ENCODE data around the gene SEC16B.

The SEC16B gene

DNA sequence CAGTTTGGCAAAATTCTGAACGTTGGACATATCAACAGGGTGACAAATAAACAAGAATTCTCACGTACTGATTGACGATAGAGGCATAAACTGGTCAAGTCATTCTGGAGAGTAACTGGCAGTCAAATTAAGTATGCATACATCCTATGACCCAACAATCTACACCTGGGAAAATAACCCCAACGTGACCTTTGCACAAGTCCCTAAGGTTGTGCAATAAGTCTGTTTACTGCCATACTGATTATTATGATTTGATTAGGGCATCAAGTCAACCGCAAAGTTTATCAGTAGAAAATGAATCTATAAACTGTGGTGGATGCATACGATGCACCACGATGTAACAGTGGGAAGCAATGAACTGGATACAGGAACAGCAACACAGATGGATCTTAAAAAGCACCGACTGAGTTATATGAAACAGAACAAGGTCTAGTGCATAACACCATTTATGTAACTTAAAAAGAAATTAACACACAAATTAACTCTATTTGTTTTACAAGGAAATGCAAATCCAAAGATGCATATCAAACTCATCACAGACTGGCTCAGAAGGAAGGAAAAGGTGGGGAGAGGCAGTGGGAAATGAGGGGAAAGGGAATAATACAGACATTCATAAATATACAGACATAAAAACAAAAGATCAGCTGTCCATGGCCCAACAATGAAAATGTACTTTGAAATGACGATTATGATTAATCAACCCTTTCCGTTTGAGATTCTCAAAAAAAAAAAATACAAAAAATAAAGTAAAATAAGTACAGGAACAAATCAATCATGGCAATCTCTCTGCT, 41.0 kb upstream of the SEC16B start:
- no peak for DNase-seq (ENCODE audit: low spot score)
- in situ Hi-C loops (cut with MboI; ENCODE audit: low pct_unique_long_range_greater_than_20kb, low sequenced_read_pairs, unreplicated experiment), result no loop called here
- TF ChIP-seq CTCF (IDR thresholded peaks at IDR 0.05; ENCODE audit: extremely low read depth, insufficient read depth, missing control alignments), result no peak

- DNase-seq (ENCODE audit: low spot score), result no peak
- TF ChIP-seq CTCF (IDR thresholded peaks at IDR 0.05; ENCODE audit: extremely low read depth, insufficient read depth, missing control alignments), result no peak
- in situ Hi-C loops (cut with MboI; ENCODE audit: low pct_unique_long_range_greater_than_20kb, low sequenced_read_pairs, unreplicated experiment), result no loop called here
Measured at GRCh38 chr1:178006043-178006442, 36.2 kb upstream of the SEC16B start.

DNA sequence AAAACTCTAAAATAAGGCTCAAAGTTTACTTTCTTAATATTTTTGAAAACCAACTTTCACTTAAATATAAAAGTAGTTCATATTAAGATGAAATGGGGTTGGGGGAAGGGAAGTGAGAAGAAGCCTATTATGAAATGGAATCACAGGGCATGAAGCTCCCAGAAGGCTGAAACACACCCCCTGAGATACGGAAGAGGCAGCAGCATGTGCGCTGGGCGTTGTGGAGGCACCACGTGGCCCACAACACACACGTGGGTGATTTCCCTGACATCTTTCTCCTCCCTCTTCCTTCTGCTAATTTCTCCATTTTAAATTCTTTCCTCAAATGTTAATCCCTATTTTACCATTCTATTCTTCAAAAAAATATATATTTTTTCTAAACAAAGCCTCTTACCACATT, 35.6 kb upstream of the SEC16B start:
- in situ Hi-C loops (cut with MboI; ENCODE audit: low pct_unique_long_range_greater_than_20kb, low sequenced_read_pairs, unreplicated experiment), result no loop called here
- DNase-seq (ENCODE audit: low spot score), result no peak
- TF ChIP-seq CTCF (IDR thresholded peaks at IDR 0.05; ENCODE audit: extremely low read depth, insufficient read depth, missing control alignments), result no peak

DNA sequence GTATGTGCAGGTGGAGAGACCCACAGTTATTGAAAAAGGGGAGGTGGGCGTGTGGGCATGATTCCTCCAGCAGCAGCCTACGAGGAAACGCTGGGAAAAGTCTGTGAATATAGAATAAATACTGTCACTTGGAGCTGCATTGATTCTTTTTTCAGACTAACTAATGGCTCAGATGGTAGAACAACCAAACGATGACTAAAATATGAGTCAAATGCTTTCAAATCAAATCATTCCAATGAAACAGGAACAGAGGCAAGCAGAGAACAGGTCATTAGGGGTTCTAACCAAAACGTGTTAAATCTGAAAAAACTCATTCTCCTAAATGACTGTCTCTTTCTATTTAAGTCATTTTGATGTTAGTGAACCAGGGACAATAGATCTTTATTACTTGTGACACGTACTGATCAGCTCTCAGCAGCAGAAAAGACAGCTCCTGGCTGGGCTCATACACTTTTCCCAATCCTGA, 35.1 kb upstream of the SEC16B start:
- peak; percentile 21 for DNase-seq (ENCODE audit: low spot score)
- TF ChIP-seq CTCF (IDR thresholded peaks at IDR 0.05; ENCODE audit: extremely low read depth, insufficient read depth, missing control alignments), result no peak
- in situ Hi-C loops (cut with MboI; ENCODE audit: low pct_unique_long_range_greater_than_20kb, low sequenced_read_pairs, unreplicated experiment), result no loop called here

- TF ChIP-seq CTCF (IDR thresholded peaks at IDR 0.05; ENCODE audit: extremely low read depth, insufficient read depth, missing control alignments), result no peak
- in situ Hi-C loops (cut with MboI; ENCODE audit: low pct_unique_long_range_greater_than_20kb, low sequenced_read_pairs, unreplicated experiment), result no loop called here
- DNase-seq (ENCODE audit: low spot score), result no peak
Measured at GRCh38 chr1:177998696-177999631, 29.1 kb upstream of the SEC16B start.

- DNase-seq (ENCODE audit: low spot score), result no peak
- in situ Hi-C loops (cut with MboI; ENCODE audit: low pct_unique_long_range_greater_than_20kb, low sequenced_read_pairs, unreplicated experiment), result no loop called here
- no peak for TF ChIP-seq CTCF (IDR thresholded peaks at IDR 0.05; ENCODE audit: extremely low read depth, insufficient read depth, missing control alignments)
Measured at GRCh38 chr1:177996957-177997356, 27.1 kb upstream of the SEC16B start.

All from GM13977 (cell line).